Stimulated activated CD4-positive, alpha-beta T cell treated with anti-CD3 and anti-CD28 coated beads, TNF-alpha, amount 100 ng/mL, for 48 hours (primary cell): ENCODE results near the gene STEAP4.
"Not testable (repeated sequence)": the region's sequence is repeated elsewhere in the genome, so short reads cannot be mapped to it uniquely, and the experiment has no call there.

ENCODE experiments used
- DNase-seq, 3 donors: peaks; one replicate each; pipeline ENCODE4 v3.0.0-alpha.2; 2020; ENCODE audit warnings: low read depth in 3 of 3

The STEAP4 gene

GRCh38 chr7:88312061-88312663, 5.5 kb upstream of the STEAP4 start:
- no peak for DNase-seq

GRCh38 chr7:88311675-88312036, 5.0 kb upstream of the STEAP4 start:
- no peak for DNase-seq

DNA sequence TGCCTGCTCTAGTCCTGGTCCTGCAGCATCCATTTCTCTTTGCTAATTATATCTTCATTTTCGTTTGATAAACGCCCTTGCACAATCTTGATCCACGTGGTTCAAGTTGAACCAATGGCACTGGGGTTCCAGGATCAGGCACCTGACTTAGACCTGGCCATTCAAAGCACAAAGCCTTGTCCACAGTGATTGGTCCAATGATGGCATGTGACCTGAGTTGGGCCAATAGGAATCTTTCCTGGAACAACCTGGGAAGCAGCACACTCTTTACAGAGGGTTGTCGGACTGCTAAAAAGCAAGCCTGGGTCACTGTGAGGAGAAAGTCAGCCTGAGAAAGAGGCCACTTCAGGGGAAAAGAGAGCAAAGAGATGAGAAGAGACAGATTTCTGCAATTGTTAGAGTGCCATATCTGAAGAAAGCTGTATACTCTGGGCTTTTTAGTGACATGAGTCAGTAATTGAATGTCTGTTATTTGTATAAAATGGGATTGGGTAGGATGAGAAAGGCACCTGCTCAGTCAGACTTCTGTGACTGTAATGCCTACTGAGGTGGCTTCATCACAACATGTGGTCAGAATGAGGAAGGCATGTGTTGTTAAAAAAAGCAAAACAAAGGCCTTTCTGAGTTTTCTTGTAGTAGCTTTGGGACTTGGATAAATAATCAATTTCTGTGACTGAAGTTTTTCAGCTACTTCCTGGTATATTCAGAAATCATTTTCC, 4.4 kb upstream of the STEAP4 start:
- DNase-seq: no peak

DNA sequence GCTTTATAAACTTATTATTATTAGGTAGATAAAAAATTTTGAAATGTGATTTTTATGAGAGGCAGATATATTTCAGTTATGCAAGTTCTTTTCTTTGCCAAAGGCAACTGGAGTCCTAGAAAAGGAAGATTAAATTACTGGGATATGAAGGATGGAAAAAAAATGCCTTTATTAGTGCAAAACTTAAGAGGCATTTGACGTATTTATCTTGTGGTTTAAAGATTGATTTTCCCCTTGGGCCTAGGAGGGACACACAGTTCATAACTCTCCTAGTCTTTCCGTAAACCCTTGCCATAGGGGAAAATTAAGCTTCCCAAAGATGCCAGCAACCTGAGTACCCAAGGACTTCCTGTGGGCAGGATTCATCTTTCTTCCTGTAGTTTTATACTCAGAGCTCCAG, 3.1 kb upstream of the STEAP4 start:
- DNase-seq: no peak

- DNase-seq: no peak
Observed at GRCh38 chr7:88307823-88308222, 1.1 kb upstream of the STEAP4 start.

GRCh38 chr7:88307412-88307811, 718 bp upstream of the STEAP4 start:
- no peak for DNase-seq

DNA sequence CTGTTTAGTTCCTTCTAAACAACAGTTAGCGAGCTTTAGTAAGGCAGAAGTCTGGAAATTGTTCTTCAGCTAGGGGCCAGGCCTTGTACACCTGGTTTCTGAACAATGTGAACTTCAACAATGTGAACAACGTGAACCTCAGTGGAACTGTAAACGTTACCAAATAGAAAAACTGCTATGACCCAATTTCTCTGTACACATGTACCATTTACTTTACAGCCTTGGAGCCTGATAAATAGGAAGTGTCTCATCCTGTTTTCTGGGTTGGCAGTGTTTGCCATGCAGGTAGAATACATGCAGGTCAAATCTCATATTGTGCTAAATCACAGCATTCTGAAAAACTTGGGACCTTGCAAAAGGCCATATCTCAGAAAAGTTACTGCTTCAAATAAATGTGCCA, 1.6 kb downstream of the STEAP4 start:
- DNase-seq: no peak

- DNase-seq: no peak
Observed at GRCh38 chr7:88302486-88302885, 4.2 kb downstream of the STEAP4 start.

- no peak for DNase-seq
Observed at GRCh38 chr7:88301924-88302323, 4.8 kb downstream of the STEAP4 start.

DNA sequence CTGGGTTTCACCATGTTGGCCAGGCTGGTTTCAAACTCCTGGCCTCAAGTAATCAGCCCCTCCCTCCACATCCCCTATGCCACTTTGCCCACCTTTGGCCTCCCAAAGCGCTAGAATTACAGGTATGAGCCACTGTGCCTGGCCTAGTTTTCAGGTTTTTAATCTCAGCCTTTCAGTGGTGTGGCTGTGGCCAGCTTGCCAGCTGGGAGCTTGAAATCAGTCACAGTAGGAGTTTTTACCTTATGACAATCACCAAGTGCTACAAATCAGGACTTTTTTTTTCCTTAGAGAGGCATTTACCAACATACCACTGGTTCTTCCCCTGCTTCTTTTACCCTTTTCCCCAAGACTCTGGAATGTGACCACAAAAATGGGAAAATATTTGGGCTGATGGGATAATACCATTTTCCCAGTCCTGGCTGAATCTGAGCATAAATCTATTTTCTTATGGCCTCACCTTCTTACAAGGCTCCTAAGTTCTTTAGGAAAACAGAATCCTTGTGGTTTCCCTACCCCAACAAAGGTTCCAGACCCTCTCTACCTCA, 6.2 kb downstream of the STEAP4 start:
- DNase-seq: no peak

- DNase-seq: no peak
Observed at GRCh38 chr7:88299126-88299525, 7.6 kb downstream of the STEAP4 start.

- DNase-seq: no peak
Observed at GRCh38 chr7:88293866-88294265, 12.8 kb downstream of the STEAP4 start.

- no peak for DNase-seq
Observed at GRCh38 chr7:88291398-88292173, 15.1 kb downstream of the STEAP4 start.

GRCh38 chr7:88290491-88290890, 16.2 kb downstream of the STEAP4 start:
- no peak for DNase-seq

DNA sequence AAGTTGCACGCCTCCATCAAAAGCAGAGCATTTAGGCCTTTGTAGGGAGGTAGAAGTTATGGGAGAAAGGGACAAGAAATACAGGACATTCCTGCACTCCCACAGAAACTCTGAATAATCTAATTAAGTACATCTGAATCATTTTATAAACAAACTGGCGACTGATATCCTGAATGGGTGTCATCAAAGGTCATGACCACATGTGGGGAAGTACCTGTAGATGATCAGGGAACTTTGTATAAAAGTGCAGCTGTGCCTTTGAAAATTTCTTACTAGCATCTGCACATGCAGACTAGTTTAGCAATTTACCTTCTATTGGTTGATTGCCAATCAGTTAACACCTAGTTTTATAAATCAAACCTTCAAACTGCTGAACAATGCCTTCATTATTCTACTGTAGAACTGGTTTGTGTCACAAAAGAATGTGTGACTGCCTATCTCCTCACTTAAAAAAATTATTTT, 17.1 kb downstream of the STEAP4 start:
- no peak for DNase-seq

DNA sequence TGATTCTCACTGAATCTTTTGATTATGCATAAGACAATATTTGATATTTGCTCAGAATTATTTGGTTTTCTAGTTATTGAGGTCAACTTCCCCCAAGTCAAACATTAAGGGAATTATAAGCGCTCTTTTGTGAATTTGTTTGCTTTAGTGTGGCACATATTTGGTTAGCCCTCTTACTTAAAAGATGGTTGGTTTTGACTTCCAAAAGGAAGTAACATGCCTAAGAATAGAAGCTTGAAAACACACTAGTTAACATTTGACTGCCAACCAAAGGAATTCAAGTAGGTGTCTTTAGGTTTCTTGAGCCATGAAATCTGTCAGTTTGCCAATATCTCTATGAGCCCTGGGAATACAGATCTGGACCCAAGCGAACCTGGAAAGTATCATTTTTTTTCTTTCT, 24.9 kb downstream of the STEAP4 start:
- no peak for DNase-seq

- no peak for DNase-seq
Observed at GRCh38 chr7:88280801-88281200, 25.9 kb downstream of the STEAP4 start.

DNA sequence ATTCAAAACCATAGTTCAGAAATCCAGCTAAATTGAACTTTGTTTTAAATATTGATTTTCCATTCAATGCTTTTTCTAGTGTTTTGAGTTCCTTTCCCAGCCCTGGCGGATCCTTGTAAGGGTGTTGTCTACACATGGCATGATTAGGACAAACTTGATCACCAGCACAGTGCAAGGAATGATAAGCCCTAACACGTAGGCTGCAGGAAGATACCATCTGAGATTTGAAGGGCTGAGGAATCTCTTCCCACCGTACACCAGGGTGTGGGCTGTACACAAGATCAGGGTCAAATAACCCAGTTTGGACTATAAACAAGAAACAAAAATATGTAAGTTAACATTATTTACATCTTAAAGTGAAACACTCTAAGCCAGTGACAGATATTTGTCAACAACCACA, 27.4 kb downstream of the STEAP4 start:
- no peak for DNase-seq

DNA sequence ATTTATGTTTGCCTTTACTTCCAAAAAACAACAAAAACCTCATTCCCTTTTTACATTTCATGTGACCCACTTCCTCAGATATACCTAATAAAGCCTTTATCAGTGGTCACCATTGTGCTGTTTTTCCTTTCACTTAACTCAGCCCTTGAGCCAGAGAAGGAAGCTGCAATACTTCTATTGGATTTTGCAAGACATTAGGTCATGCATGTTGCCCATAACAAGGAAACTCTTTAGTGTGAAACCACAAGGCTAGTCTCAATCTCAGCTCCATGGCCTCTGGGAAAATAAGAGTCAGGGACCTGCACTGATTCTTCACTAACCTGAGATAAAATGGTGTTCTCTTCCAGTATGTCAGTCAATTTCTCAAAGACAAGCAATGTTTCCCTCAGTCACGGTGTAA, 27.8 kb downstream of the STEAP4 start:
- DNase-seq: no peak

- no peak for DNase-seq
Observed at GRCh38 chr7:88276605-88277153, 30.0 kb downstream of the STEAP4 start.

GRCh38 chr7:88274856-88275255, 31.8 kb downstream of the STEAP4 start:
- DNase-seq: not testable (repeated sequence)

- DNase-seq: no peak
Observed at GRCh38 chr7:88269586-88269985, 37.1 kb downstream of the STEAP4 start.
